Effector CD4-positive, alpha-beta T cell (primary cell): ENCODE measurements around the gene STON2.

Experiments
- DNase-seq: peaks from one replicate; pipeline ENCODE4 v3.0.0-alpha.2; 2020

STON2 gene

DNA sequence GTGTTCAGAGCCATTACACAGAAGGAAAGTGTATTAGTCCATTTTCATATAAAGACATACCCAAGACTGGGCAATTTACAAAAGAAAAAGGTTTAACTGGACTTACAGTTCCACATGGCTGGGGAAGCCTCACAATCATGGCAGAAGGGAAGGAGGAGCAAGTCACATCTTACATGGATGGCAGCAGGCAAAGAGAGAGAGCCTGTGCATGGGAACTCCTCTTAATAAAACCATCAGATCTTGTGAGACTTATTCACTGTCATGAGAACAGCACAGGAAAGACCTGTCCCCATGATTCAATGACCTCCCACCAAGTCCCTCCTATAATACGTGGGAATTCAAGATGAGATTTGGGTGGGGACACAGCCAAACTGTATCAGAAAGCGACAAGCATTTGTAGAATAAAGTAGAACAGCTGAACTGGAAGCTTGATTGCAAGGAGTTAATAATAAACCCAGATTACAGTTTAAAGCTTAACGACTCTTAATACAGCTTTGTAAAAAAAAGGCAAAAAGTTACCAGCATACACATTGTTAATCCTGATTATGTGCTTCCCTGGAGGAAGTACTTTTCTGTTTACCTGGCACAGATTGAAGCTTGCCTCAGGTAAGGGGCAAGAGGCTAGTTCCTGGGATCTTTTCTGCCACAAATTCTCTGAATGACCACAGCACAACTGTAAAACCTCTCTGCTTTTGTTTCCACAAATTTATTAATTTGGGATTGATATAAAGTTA lies 18.1 kb upstream of the STON2 start:
- DNase-seq: no peak

DNA sequence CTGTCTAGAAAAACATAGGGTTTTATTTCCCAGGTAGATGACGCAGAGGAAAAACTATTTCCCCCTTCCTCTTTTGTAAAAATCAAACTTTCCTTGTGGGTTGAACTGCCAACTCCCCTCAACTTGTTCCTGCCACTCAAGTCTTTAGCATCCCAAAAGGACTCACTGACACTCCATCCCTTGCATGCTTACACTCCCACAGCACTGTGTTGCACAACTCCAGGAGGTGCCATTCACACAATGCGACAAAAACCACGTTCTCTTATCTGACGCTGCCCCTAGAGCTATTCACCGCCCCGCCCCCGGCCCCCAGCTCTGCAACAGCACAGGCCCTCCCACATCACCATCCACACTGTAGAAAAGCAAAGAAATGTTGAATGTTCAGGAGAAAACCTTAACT lies 16.9 kb upstream of the STON2 start:
- DNase-seq: no peak

DNA sequence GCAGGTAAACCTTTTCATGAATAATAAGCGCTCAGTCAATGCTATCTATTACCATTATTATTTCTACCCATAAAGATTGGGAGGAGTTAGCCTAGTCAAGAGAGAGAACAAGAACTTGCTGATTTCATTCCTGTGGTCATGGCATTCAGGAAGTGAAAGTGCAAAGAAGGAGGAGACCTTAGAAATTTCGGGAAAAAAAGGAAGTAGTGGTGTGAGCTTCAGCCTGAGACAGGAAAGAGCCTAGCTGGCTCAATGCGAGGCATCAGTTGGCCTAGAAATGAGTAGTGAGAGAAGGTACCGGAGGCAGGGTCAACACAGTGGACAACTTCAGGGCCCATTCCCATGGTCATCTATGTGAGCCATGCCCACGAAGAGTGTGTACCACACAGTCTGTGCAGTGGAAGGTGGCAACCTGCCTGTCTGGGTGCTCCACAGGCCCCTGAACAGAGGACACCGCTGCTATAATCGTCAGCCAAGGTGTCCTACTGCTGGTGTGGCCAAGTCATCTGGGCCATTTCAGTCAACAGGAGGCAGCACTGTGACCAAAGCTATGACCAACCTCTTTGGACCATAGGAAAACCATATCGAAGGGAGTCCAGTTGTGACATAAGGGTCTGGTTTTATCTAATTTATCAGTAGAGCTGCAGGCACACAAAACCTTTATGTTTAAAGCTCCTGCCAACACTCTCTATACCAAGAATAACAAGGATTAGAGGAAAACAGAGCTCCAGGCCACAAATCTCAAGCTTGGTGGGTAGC lies 16.2 kb upstream of the STON2 start:
- no peak for DNase-seq

DNA sequence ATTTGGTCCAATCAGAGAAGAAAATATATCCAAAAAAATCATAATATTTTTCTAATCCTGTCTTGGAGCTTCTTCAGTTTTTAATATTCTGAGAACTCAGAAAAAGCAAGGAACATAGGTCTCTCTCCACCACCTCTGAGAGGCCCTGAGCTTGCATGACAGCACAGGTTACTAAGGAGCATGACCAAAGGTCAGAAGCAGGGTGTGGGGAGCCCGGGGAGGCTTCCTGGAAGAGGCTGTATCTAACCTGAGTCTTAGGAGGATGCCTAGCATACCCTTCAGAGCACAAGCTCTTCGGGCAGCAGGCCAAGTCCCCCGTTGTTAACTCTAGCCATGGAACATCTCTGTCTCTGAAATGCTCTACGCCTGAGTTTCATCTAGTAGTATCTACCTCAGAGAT lies 15.7 kb upstream of the STON2 start:
- no peak for DNase-seq

DNA sequence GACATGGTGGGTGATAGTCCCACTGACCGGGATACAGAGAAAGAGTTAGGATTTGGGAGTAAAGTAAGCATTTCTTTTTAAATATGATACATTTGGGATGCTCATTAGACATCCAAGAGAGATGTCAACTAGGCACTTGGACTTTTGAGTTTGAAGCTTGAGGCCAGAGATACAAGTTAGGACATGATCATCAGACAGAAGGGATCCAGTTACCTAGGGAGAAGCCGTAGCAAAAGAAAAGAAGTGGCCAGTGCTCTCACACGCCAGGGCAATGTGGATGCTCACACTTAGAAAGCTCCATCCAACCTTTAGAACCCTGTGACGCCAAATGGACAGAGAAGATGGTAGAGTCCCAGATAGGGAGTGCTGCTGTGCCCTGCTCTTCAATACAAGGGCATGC lies 14.0 kb upstream of the STON2 start:
- DNase-seq: no peak

DNA sequence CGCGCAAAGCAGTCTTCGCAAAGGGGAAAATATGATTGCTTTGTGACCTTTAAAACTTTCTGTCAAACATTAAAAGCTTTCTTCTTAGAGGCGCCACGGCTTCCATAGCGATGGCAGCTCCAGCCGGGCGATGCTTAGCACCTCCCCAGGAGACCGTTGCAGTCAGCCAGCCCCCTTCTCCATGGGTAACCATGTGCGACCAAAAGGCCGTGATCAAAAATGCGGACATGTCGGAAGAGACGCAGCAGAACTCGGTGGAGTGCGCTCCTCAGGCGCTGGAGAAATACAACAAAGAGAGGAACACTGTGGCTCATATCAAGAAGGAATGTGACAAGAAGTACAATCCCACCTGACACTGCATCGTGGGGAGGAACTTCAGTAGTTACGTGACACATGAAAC lies 12.7 kb upstream of the STON2 start:
- no peak for DNase-seq

DNA sequence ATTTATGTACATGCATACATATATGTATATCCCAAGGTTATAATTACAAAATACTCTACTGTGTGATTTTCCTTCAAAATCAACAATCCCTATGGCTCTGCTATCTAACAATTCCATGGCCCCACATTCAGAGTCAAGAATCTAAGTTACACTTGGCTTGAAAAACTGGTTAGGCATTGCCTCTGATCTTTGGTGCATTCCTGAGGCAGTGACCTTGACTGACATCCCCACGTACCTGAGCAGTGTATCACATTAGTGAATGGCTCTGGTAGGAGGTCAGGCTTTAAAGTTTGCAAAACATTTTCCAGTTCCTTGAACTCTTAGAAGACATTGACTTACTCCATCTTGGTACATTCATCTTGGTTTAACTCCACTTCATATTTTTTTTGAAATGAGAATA lies 8.5 kb upstream of the STON2 start:
- no peak for DNase-seq

DNA sequence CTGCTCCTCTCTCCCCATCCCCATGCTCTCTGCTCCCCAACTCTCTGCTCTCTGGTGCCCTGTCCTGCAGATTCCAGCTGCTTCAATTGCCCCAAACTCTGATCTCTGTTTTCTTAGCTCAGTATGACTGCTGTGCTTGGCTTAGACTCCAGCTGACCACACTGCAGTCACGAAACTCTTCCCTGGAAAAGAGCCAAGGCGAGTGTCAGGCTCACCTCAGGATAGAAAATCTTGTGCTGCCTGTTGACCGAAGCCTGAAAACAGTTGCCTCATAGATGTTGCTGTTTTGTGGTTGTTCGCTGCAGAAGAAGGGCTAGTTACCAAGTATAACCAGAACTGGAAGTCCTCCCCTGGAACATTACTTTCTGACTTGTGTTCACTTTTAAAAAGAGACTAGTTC lies 6.7 kb upstream of the STON2 start:
- DNase-seq: no peak

DNA sequence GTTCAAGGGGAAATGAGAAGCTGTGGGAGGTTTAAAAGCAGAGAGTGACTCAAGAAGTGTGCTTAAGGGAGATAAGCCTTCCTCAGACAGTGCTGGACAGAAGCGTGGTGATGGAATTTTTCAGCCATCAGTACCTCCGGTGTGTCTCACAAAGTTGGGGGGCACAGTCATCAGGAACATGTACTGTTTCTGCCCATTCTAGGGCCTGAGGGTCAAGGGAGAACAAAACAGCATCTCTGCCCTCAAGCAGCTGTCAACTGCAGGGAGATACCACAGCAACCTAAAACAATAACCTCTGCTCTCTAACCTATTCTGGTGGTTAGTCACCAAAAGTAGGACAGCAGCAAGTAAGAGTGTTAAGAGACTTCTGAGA lies 2.0 kb upstream of the STON2 start:
- DNase-seq: no peak

DNA sequence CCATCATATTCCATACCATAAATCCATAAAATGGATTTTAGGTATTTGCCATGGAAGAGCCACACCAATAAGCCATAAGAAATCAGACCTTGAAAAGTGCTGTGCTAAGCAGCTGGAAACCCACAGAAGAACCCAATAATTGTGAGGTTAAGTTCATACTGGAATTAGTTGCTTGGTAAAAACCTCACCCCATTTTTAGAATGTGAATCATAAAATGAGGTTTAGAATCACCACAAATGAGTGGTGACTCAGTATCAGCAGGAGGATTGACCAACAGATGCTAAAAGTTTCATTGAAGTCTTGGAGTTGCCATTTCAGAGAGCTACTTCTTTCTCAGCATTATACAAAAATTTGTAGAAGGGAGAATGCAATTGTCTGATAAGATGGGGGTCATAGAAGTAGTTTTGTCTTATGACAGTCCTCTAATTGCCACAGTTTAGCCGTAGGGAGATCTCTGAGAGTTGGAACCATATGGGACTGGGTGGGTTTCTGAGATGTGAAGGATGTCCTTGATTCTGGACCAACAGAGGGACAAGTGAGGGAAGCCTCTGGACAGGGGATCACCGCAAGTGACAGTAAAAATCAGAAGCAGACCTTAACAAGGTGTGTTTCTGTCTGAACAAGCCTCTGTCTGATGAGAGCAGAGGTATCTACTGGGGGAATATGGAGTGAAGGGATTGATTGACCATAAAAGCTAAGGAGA lies 1.4 kb upstream of the STON2 start:
- DNase-seq: no peak

DNA sequence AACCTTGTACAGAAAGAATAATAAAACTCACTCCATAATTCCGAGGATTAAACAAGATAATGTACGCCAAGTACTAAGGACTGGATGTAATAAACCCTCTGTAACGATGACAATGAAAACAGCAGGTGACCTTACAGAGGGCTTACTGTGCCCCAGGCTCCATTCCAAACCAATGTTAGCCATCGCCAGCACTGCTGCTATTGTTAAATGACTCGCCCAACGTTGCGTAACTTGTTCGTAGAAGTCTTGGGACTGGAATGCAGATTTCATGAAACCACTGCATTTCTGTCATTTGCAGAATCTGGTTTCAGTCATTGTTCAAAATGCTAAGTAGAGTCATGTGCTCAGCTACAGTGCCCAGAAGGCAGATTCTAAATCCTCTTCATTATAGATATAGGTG lies 728 bp upstream of the STON2 start:
- no peak for DNase-seq

DNA sequence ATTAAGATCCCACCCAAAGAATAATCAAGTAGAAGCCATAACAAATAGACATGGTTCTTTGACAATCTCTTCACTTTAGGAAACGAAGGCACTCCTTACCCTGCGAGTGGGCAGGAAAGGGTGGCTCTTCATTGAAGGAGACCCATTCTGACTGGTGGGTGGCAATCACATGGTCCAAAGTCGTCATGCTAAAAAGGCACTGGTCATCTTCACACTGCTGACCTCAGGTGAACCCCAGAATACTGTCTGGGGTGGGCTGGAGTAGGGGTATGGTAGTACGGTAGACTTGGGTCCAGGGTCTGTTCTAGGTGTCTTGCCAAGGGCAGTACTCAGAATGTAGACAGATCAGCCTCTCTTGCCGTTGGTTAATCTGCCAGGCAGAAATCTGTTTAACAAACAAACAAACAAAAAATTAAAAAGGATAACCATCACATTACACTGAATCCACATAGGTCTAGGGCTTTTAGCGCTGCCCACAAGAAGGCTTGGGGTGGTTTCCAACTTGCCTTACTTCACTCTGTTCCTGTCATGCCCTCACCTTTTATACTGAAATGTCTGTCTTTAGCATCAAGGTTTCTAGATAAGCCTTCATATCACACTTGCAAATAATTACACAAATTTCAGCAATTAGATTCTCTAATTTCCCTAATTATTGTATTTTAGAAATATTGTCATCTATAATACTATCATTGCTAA lies 1.8 kb downstream of the STON2 start:
- DNase-seq: no peak

DNA sequence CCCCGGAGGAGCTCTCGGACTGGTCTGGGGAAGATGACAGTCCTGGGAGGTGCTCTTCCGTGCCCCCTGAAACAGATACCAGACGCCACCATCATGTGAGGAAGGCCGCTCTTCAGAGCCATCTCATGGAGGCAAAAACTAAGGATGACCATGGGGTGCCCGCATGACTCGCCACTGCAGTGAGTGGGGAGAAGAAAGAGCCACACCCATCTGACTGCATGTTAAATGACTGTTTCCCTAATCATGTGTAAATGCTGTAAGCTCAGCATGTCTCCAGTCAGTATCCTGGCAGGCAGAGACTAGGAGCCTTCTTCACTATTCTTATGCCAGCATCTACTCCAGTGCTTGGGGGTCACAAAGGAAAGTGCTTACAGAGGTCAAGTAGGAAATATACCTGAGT lies 4.0 kb downstream of the STON2 start:
- no peak for DNase-seq

DNA sequence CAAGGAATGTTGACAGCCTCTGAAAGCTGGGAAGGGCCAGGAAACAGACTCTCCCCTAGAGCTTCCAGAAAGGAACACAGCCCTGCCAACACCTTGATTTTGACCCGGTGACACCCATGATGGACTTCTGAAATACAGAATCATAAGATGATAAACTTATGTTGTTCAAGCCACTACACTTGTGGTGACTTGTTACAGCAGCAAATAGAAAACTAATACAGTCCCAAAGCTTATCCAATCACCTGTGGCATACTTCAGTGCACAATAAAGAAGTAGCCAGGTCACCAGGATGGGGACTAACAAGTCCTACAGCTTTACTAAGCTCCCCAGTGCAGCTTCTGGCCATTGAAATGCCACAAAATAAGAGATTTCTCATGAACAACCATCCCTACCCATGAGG lies 5.4 kb downstream of the STON2 start:
- DNase-seq: no peak

DNA sequence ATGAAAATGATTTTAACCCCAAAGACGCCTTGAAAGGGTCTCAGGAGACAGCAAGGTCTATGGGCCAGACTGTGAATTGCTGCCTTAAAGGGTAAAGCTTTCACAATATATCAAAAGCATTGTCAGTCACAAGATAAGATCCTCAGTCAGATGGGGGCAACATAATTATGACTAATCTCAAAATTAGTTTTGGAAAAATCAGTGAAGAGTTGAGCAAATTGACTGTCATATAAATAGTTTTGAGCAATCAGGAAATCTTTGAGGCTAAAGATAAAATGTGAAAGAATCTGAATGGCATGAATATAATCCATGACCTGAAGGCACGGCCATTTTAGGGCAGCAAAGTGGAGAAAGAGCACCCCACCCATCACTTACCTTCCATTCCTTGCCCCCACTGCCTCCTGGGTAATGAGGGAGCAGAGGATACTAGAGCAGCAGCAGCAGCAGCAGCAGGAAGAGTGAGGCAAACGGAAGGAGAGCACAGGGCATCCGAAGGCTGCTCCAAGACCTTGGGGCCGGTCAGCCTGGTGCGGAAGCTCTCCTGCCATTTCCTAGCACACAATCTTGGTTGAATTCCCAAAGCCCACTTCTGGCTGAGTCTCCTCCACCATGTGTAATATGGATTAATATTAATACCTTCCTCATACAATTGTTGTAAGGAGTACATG lies 7.0 kb downstream of the STON2 start:
- no peak for DNase-seq

DNA sequence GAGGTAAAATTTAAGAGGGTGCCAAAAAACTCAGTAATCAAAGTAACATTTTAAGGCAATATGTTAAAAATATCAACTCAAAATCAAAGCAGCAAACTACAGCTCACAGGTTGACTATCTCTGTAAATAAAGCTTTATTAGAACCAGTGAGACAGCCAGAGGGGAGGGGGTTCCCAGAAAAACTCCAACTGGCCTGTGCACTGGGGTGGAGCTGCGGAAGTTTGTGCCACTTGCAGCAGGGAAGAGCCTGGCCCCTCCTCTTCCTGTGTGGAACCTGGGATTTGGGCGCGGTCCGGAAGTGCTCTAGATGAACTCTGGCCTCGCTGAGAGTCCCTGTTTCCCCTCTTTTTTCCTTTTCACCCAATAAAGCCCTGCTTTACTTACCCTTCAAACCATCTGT lies 8.1 kb downstream of the STON2 start:
- DNase-seq: no peak

DNA sequence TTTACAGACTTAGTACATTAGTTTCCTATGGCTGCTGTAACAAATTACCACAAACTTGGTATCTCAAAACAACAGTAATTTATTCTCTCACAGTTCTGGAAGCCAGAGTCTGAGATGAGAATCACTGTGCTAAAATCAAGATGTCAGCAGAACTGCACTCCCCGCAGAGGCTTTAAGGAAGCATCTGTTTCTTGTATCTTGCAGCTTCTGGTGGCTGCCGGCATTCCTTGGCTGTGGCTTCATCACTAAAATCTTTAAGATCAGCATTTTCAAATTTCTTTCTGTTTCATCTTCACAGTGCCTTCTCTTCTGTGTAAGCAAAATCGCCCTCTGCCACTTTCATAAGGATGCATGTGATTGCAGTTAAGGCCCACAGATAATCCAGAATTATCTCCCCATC lies 9.4 kb downstream of the STON2 start:
- no peak for DNase-seq

DNA sequence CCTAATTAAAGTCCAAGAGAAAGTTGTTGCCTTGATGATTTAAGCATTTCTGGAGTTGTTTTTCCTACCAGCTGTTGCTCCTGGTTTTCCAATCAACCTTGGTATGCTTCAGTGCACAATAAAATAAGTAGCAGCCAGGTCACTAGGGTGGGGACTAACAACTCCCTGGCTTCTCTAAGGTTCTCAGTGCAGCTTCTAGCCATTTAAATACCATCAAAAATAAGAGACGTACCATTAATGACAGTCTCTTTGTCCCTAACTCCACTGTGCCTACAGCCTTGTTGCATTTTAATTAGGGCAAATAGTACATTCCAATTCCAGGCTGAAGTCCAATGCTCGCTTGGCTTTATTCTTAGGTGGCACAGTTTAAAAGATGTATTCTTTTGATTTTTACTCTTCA lies 11.8 kb downstream of the STON2 start:
- no peak for DNase-seq

DNA sequence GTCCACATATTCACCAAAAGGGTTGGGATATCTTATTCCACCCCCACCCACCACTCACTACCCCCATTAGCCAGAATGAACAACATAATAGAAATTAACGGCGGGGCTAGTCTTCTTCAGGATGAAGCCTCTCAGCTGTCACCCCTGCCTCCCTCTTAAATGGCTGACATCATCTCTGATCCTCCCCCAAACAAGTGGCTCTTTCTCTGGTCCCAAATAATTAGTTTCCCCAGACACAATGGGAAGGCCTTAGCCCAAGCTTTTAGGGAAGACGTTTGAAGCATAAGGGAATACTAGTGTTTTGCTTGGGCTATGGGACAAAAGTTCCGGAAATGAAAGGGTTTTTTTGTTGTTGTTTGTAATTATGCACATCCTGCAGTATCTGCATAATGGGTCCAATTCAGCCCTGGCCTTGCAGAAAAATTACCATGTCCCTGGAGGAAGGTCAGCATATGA lies 13.8 kb downstream of the STON2 start:
- no peak for DNase-seq

DNA sequence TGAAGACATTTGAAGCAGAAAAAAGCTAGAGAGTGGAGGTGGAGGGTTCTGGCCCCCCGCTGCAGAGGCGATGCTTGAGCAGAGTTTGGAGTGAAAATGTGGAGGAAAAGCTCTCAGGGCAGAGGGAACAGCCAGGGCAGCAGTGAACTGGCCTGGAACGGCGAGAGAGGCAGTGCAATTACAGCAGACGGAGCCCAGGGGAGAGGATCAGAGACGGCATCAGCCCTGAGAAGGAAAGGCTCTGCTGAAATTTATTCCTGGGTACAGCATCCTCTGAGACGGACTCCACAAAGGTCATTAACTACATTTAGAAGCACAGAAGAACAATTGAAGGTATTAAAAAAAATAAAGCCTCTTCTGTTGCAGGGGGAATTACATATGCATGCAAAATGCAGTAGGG lies 14.2 kb downstream of the STON2 start:
- DNase-seq: no peak

DNA sequence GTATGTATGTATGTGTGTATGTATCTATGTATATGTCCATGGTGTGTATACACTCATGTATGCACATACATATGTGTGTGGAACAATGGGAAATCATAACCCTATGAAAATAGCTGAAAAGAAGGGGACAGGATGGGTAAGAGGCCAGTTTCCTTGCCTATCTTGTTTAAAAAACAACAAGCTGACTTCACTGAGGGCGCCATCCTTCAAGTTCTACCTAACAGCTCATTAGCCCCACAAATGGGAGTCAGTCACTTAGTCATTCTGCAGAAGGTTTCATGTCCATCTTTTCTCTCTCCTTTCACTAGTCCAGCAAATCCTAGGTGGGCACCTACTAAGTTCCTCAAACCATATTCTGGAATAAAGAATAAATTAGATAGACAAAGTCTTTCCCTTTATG lies 14.7 kb downstream of the STON2 start:
- DNase-seq: no peak

DNA sequence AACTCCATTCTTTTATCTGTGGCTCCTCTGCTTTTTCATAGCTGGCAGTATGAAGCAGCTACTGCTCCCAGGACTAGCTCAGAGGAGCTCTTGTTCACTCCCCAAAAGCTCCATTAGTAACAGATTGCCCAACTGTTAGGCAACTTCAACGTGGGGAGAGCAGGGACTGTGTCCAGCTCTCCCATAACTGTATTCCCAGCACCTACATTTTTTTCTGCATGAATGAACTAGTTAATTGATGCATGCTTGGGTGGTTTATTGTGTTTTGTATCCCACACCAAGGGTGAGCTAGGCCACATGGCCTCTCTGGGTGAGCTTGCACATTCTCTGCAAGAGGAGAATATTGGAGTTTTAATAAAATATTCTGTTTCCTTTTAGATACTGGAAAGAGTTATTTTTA lies 15.2 kb downstream of the STON2 start:
- DNase-seq: no peak
